Aorta (tissue), 5 donors: ENCODE results near the gene NBL1. TPM values are rescaled to one million over a fixed set of nuclear protein-coding genes. Genes with fewer than 3 reads are reported as not detected.

ENCODE experiments used
- ATAC-seq: fragments of 200-7000 bp; cut with Tn5 transposase; one replicate; pipeline ENCODE4 v1.9.1; 2022; ENCODE audit warnings: moderate library complexity; ENCODE audit not compliant: low FRiP score
- DNase-seq, 2 donors: peaks; one replicate each; pipeline ENCODE4 v3.0.0-alpha.2; 2020
- H3K27ac ChIP-seq, 2 donors: one replicate each; pipeline ENCODE4 v1.5.1; 2013; ENCODE audit warnings: low read length in 2 of 2, mild to moderate bottlenecking in 2 of 2, moderate library complexity in 2 of 2, control low read depth in 1 of 2, inconsistent platforms in 1 of 2, low read depth in 1 of 2
- H3K27me3 ChIP-seq, 2 donors: one replicate each; pipeline ENCODE4 v1.6.1; 2013; ENCODE audit warnings: control low read depth in 1 of 2, low read length in 1 of 2, mild to moderate bottlenecking in 1 of 2, moderate library complexity in 1 of 2; ENCODE audit not compliant: insufficient read depth in 2 of 2, control insufficient read depth in 1 of 2
- H3K36me3 ChIP-seq, 2 donors: one replicate each; pipeline ENCODE4 v1.6.1; 2013; ENCODE audit warnings: control low read depth in 1 of 2, low read length in 1 of 2, mild to moderate bottlenecking in 1 of 2; ENCODE audit not compliant: insufficient read depth in 2 of 2, control insufficient read depth in 1 of 2
- H3K4me1 ChIP-seq, 2 donors: one replicate each; pipeline ENCODE4 v1.6.1; 2013; ENCODE audit warnings: low read length in 2 of 2, control low read depth in 1 of 2, mild to moderate bottlenecking in 1 of 2, moderate library complexity in 1 of 2; ENCODE audit not compliant: insufficient read depth in 2 of 2, control insufficient read depth in 1 of 2
- H3K4me3 ChIP-seq, 2 donors: one replicate each; pipeline ENCODE4 v1.5.1; 2013; ENCODE audit warnings: low read length in 2 of 2, control low read depth in 1 of 2, mild to moderate bottlenecking in 1 of 2
- H3K9me3 ChIP-seq: one replicate; pipeline ENCODE4 v1.6.1; 2013; ENCODE audit warnings: mild to moderate bottlenecking, low read length; ENCODE audit not compliant: control insufficient read depth
- WGBS, 2 donors: extraction: QIAGEN DNeasy Blood & Tissue Kit; methylation state at CpG; one replicate each; pipeline ENCODE4 v1.1.7; 2013; 5-methylcytosine and 5-hydroxymethylcytosine counted together
- intact Hi-C, 2 donors: fragments of 100-400 bp; cut with DNase I; formaldehyde crosslinking; loops; one replicate each; pipeline versions ENCODE4 v1.14.2 to v1.15.0; 2022
- polyA plus RNA-seq, 2 donors: library from polyadenylated mRNA; stranded (reverse); fragments of 200-250 nt; gene quantifications; one replicate each; pipeline ENCODE4 v1.2.3, GENCODE V29; 2013
- total RNA-seq, 2 donors: library from RNA; stranded (reverse); fragmentation: NEBNext Ultra II Directional; extraction: Animal tissue kit (Norgen Biotek cat#: 25700); gene quantifications; one replicate each; pipeline ENCODE4 v1.2.1, GENCODE V29; 2021
- donor health status: healthy with polysubstance abuse.
- donor health status: Bipolar disorder and iron deficiency.
- donor health status: DM: no; HTN: no; CAD: no.
- donor health status: DM: no; HTN: no; CAD: no.
- donor health status: DM: yes; HTN: yes; CAD: no.

NBL1 gene
- total and polyA plus RNA-seq, 4 donors: 133 to 188 (median 150) TPM

GRCh38 chr1:19700079-19700777, 56.1 kb downstream of the NBL1 start:
- no peak overlapping the region for H3K4me3 ChIP-seq
- H3K9me3 ChIP-seq: no peaks in the 10 kb centered on the region
- ATAC-seq (no peak), DNase-seq (no peak)
- no peaks in the 10 kb centered on the region for H3K4me1 ChIP-seq
- intact Hi-C loops: loop anchor here (5.0 kb wide), 2 partner anchors 33 to 38 kb away; partner anchors contain the start of gene HTR6 (in 1 of the 2)
- WGBS, 2 donors: 93 to 95% methylated on average over 14 of the region's 14 CpGs
- peaks cover 0 to 2% of the 10 kb centered on the region in 2 donors for H3K36me3 ChIP-seq
- H3K27me3 ChIP-seq: no peaks in the 10 kb centered on the region
- H3K27ac ChIP-seq: no peak overlapping the region

GRCh38 chr1:19703280-19703679, 59.2 kb downstream of the NBL1 start:
- H3K4me1 ChIP-seq: no peaks in the 10 kb centered on the region
- H3K36me3 ChIP-seq: peaks cover 0 to 2% of the 10 kb centered on the region in 2 donors
- no peak overlapping the region for H3K27ac ChIP-seq
- H3K4me3 ChIP-seq: no peak overlapping the region
- ATAC-seq: no peak
- DNase-seq: no peak
- 91 to 96% methylated on average over 3 of the region's 3 CpGs for WGBS, 2 donors
- H3K9me3 ChIP-seq: no peaks in the 10 kb centered on the region
- H3K27me3 ChIP-seq: no peaks in the 10 kb centered on the region
- intact Hi-C loops: loop anchor here (5.0 kb wide), 2 partner anchors 36 to 41 kb away; partner anchors contain the start of gene HTR6 (in 1 of the 2)

- Histone ChIP-seq H3K4me3 (no peak overlapping the region), H3K4me1 (no peaks in the 10 kb centered on the region), H3K9me3 (no peaks in the 10 kb centered on the region), H3K36me3 (peaks cover 0 to 2% of the 10 kb centered on the region in 2 donors), H3K27me3 (no peaks in the 10 kb centered on the region), H3K27ac (no peak overlapping the region)
- WGBS, 2 donors: 10 to 15% methylated on average over 19 of the region's 19 CpGs
- peak; percentile 88 for ATAC-seq
- intact Hi-C loops: loop anchor here (5.0 kb wide), 2 partner anchors 37 to 42 kb away; partner anchors contain the start of gene HTR6 (in 1 of the 2)
- peak; percentile 81 to 91 for DNase-seq
These were observed 60.4 kb downstream of the NBL1 start for GRCh38 chr1:19704247-19705113.

GRCh38 chr1:19705464-19705863, 61.4 kb downstream of the NBL1 start:
- 82 to 84% methylated on average over 4 of the region's 4 CpGs for WGBS, 2 donors
- Histone ChIP-seq H3K9me3 (no peaks in the 10 kb centered on the region), H3K27ac (no peak overlapping the region), H3K4me3 (no peak overlapping the region), H3K4me1 (no peaks in the 10 kb centered on the region), H3K27me3 (no peaks in the 10 kb centered on the region), H3K36me3 (no peaks in the 10 kb centered on the region)
- ATAC-seq: no peak
- intact Hi-C loops: no loop called here
- DNase-seq: no peak

- no peak overlapping the region for H3K4me3 ChIP-seq
- no peaks in the 10 kb centered on the region for H3K27me3 ChIP-seq
- WGBS, 2 donors: 93% methylated on average over 4 of the region's 4 CpGs
- H3K36me3 ChIP-seq: no peaks in the 10 kb centered on the region
- H3K4me1 ChIP-seq: no peaks in the 10 kb centered on the region
- ATAC-seq (no peak), DNase-seq (no peak)
- no peaks in the 10 kb centered on the region for H3K9me3 ChIP-seq
- no peak overlapping the region for H3K27ac ChIP-seq
- intact Hi-C loops: no loop called here
These were observed 62.0 kb downstream of the NBL1 start for GRCh38 chr1:19706136-19706535.

Other genes starting within 250 kb of the NBL1 start
- gene CAPZB, start 158.8 kb upstream of the NBL1 start, total RNA-seq: 100 to 1,000 TPM; 289 to 297 TPM
- gene CAPZB, start 158.8 kb upstream of the NBL1 start, polyA plus RNA-seq: 100 to 1,000 TPM; 230 to 254 TPM
- under 1 TPM in 1 of 2 donors, not detected in 1; 0.18 TPM for gene HTR6, start 20.6 kb downstream of the NBL1 start, total RNA-seq
- not detected for gene HTR6, start 20.6 kb downstream of the NBL1 start, polyA plus RNA-seq
- gene TMCO4, start 155.6 kb downstream of the NBL1 start, total RNA-seq: 10 to 100 TPM; 33.1 to 37.1 TPM
- gene TMCO4, start 155.6 kb downstream of the NBL1 start, polyA plus RNA-seq: 10 to 100 TPM; 18.7 to 22.7 TPM
- not detected for gene RNF186, start 171.0 kb downstream of the NBL1 start, total RNA-seq
- 1 to 10 TPM in 1 of 2 donors, not detected in 1; 8.0 TPM for gene RNF186, start 171.0 kb downstream of the NBL1 start, polyA plus RNA-seq
- 10 to 100 TPM; 11.5 to 19.5 TPM for gene OTUD3, start 238.1 kb downstream of the NBL1 start, total RNA-seq
- 1 to 10 TPM; 1.3 to 5.0 TPM for gene OTUD3, start 238.1 kb downstream of the NBL1 start, polyA plus RNA-seq